HEK293 (cell line): ENCODE measurements around the gene ATP6V1A.
A peak's percentile ranks its signal among the peaks of the same experiment; 100 is the strongest.

Experiments
- CTCF ChIA-PET: fragments of 350-600 bp; formaldehyde crosslinking; extraction: SDS; loops from one replicate; lab custom pipeline; 2021; ENCODE audit warnings: antibody characterized with exemption; lab: Yijun Ruan, JAX
- POLR2A ChIA-PET: fragments of 300-600 bp; formaldehyde crosslinking; extraction: SDS; loops from one replicate; lab custom pipeline; 2020; ENCODE audit warnings: antibody characterized with exemption, inconsistent platforms; lab: Yijun Ruan, JAX
- H3K27ac ChIP-seq: fragments of 200-500 bp; sonication (Bioruptor generic); 2 replicates; pipeline ENCODE4 v1.5.1; 2014; ENCODE audit warnings: low read depth, low read length, control low read depth, inconsistent platforms; ENCODE audit errors: extremely low read depth
- H3K36me3 ChIP-seq, 2 experiments: fragments of 200-500 bp in 1 of 2; sonication (Bioruptor generic) in 1 of 2; 1 replicate in 1 of 2; 2 replicates in 1 of 2; pipeline ENCODE4 v1.5.1; 2014 to 2017; ENCODE audit warnings: inconsistent platforms in 2 of 2, low read length in 2 of 2; ENCODE audit not compliant: control insufficient read depth in 2 of 2, insufficient read depth in 1 of 2
- H3K4me1 ChIP-seq: fragments of 200-500 bp; sonication (Bioruptor generic); 2 replicates; pipeline ENCODE4 v1.5.1; 2014; ENCODE audit warnings: mild to moderate bottlenecking, low read length, inconsistent platforms; ENCODE audit not compliant: control insufficient read depth, insufficient read depth
- H3K4me3 ChIP-seq: 2 replicates; pipeline ENCODE4 v1.5.1; 2011; ENCODE audit warnings: low read depth, mild to moderate bottlenecking, control low read depth, low read length, moderate library complexity
- H3K9me3 ChIP-seq: fragments of 200-500 bp; sonication (Bioruptor generic); 2 replicates; pipeline ENCODE4 v1.5.1; 2014; ENCODE audit warnings: low read depth, low read length, inconsistent platforms; ENCODE audit not compliant: control insufficient read depth, insufficient read depth
- CTCF ChIP-seq: fragments of 450-650 bp; formaldehyde crosslinking; IDR thresholded peaks from 2 replicates; pipeline ENCODE4 v1.5.1; 2016; ENCODE audit warnings: missing biosample characterization, missing genetic modification characterization
- IKZF3 ChIP-seq: fragments of 450-650 bp; IDR thresholded peaks from 2 replicates; pipeline ENCODE4 v1.5.0; 2018; ENCODE audit warnings: missing biosample characterization, mild to moderate bottlenecking, missing genetic modification characterization, moderate library complexity
- OVOL3 ChIP-seq: fragments of 450-650 bp; formaldehyde crosslinking; IDR thresholded peaks from 2 replicates; pipeline ENCODE4 v1.5.1; 2016; ENCODE audit warnings: missing biosample characterization, missing genetic modification characterization
- REPIN1 ChIP-seq: fragments of 450-650 bp; formaldehyde crosslinking; IDR thresholded peaks from 2 replicates; pipeline ENCODE4 v1.5.1; 2017; ENCODE audit warnings: missing biosample characterization, missing genetic modification characterization, low read depth
- WT1 ChIP-seq: fragments of 450-650 bp; formaldehyde crosslinking; IDR thresholded peaks from 2 replicates; pipeline ENCODE4 v1.5.1; 2016; ENCODE audit warnings: missing biosample characterization, missing genetic modification characterization
- ZNF148 ChIP-seq: fragments of 450-650 bp; formaldehyde crosslinking; IDR thresholded peaks from 2 replicates; pipeline ENCODE4 v1.5.0; 2017; ENCODE audit warnings: missing biosample characterization, missing genetic modification characterization, borderline replicate concordance
- ZNF16 ChIP-seq: fragments of 450-650 bp; formaldehyde crosslinking; IDR thresholded peaks from 2 replicates; pipeline ENCODE4 v1.5.1; 2016; ENCODE audit warnings: low read depth, missing biosample characterization, missing genetic modification characterization
- ZNF37A ChIP-seq: fragments of 450-650 bp; IDR thresholded peaks from 2 replicates; pipeline ENCODE4 v1.5.1; 2018; ENCODE audit warnings: missing biosample characterization, missing genetic modification characterization
- ZNF391 ChIP-seq: fragments of 450-650 bp; formaldehyde crosslinking; IDR thresholded peaks from 2 replicates; pipeline ENCODE4 v1.5.1; 2016; ENCODE audit warnings: low read depth, missing biosample characterization, missing genetic modification characterization, borderline replicate concordance
- ZNF610 ChIP-seq: fragments of 450-650 bp; formaldehyde crosslinking; IDR thresholded peaks from 2 replicates; pipeline ENCODE4 v1.5.1; 2016; ENCODE audit warnings: missing biosample characterization, missing genetic modification characterization, borderline replicate concordance
- ZNF670 ChIP-seq: fragments of 450-650 bp; formaldehyde crosslinking; IDR thresholded peaks from 2 replicates; pipeline ENCODE4 v1.5.1; 2016; ENCODE audit warnings: missing biosample characterization, missing genetic modification characterization, low read depth
- ZNF692 ChIP-seq: fragments of 450-650 bp; formaldehyde crosslinking; IDR thresholded peaks from 2 replicates; pipeline ENCODE4 v1.5.1; 2016; ENCODE audit warnings: missing biosample characterization, missing genetic modification characterization
- ZXDB ChIP-seq: fragments of 450-650 bp; formaldehyde crosslinking; IDR thresholded peaks from 2 replicates; pipeline ENCODE4 v1.5.1; 2016; ENCODE audit warnings: missing biosample characterization, missing genetic modification characterization

ATP6V1A gene

GRCh38 chr3:113747283-113748046, 630 bp downstream of the ATP6V1A start (continued):
- TF ChIP-seq ZNF692 (tag by site-specific recombination) = no peak
- peak; percentile 66 for TF ChIP-seq IKZF3
- no peak for TF ChIP-seq ZNF148

- POLR2A ChIA-PET = no interaction called here
- H3K9me3 ChIP-seq = no peaks in the 10 kb centered on the region
- TF ChIP-seq ZNF391 (no peak), ZNF16 (no peak), ZNF37A (tag by site-specific recombination) (no peak), ZNF692 (tag by site-specific recombination) (no peak), ZXDB (no peak), WT1 (tag by site-specific recombination) (no peak), ZNF610 (tag by site-specific recombination) (no peak)
- TF ChIP-seq, all 188 proteins: peak for 0
- H3K4me3 ChIP-seq = no peak overlapping the region
- CTCF ChIA-PET = no interaction called here
- no peaks in the 10 kb centered on the region for H3K4me1 ChIP-seq
- H3K27ac ChIP-seq = no peak overlapping the region
- H3K36me3 ChIP-seq = no peaks in the 10 kb centered on the region
These were observed 4.3 kb downstream of the ATP6V1A start for GRCh38 chr3:113751141-113751540.

GRCh38 chr3:113753376-113753985, 6.6 kb downstream of the ATP6V1A start:
- H3K27ac ChIP-seq = no peak overlapping the region
- no peaks in the 10 kb centered on the region for H3K9me3 ChIP-seq
- ChIA-PET CTCF (no interaction called here), POLR2A (no interaction called here)
- no peak for TF ChIP-seq REPIN1 (tag by site-specific recombination)
- no peak for TF ChIP-seq CTCF (tag by site-specific recombination)
- no peak for TF ChIP-seq ZNF391
- no peak for TF ChIP-seq ZNF670 (tag by site-specific recombination)
- no peak for TF ChIP-seq OVOL3
- H3K4me1 ChIP-seq = no peaks in the 10 kb centered on the region
- no peak overlapping the region for H3K4me3 ChIP-seq
- peaks cover 0 to under 1% of the 10 kb centered on the region in 2 experiments; a peak in 1 of 3 replicates for H3K36me3 ChIP-seq
